Mesothelial cell of epicardium (in vitro differentiated cells): ENCODE results near the gene CHST12. TPM values are rescaled to one million over a fixed set of nuclear protein-coding genes. Genes with fewer than 3 reads are reported as not detected.

Experiments
- DNase-seq, 2 experiments: peaks; one replicate each; pipeline ENCODE4 v3.0.0; 2021; ENCODE audit warnings: low spot score in 2 of 2; ENCODE audit not compliant: unreplicated experiment in 2 of 2
- H3K27ac Mint-ChIP-seq: 2 replicates; pipeline ENCODE4 v1.8.0; 2021; ENCODE audit warnings: mixed read lengths
- H3K27me3 Mint-ChIP-seq: 2 replicates; pipeline ENCODE4 v1.8.0; 2021; ENCODE audit warnings: low read depth, mixed read lengths
- H3K36me3 Mint-ChIP-seq: 2 replicates; pipeline ENCODE4 v1.8.0; 2021; ENCODE audit warnings: mixed read lengths
- H3K4me1 Mint-ChIP-seq: 2 replicates; pipeline ENCODE4 v1.8.0; 2021; ENCODE audit warnings: mixed read lengths
- H3K4me3 Mint-ChIP-seq: 2 replicates; pipeline ENCODE4 v1.8.0; 2021; ENCODE audit warnings: mild to moderate bottlenecking, moderate library complexity, mixed read lengths
- H3K9me3 Mint-ChIP-seq: 2 replicates; pipeline ENCODE4 v1.8.0; 2021; ENCODE audit warnings: mixed read lengths
- total RNA-seq: library from RNA; stranded (reverse); gene quantifications from 3 replicates; pipeline ENCODE4 v1.2.1, GENCODE V29; 2021
- TF ChIP-seq, protein P1 (sequence below): fragments of 200-600 bp; sonication (generic); IDR thresholded peaks from one replicate; pipeline ENCODE4 v1.5.0; 2021; ENCODE audit warnings: antibody characterized with exemption; ENCODE audit not compliant: unreplicated experiment

CHST12 gene
- total RNA-seq, 1 donor from 2014 or later = 20.4 TPM

DNA sequence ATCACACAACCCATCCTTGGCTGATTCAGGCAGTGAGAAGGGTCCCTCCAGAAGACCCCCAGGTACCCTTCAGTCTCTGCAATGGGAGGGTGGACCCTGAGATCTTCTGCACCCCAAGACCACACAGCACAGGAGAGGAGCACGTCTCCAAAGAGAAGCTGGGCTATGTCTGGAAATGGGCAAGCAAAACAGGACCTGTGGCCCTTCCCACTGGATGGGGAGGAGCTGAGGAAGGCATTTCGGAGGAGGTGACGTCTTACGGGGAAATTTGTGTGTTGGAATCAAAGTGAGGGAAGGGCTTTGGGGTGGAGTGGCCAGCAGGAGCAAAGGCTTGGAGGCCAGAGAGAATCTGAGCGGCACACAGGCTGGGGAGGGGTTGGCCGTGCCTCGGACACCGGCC, 56.3 kb downstream of the CHST12 start:
- Mint-ChIP-seq H3K27ac (no peak overlapping the region), H3K4me3 (no peak overlapping the region), H3K4me1 (no peaks in the 10 kb centered on the region), H3K36me3 (peaks cover 2% of the 10 kb centered on the region), H3K9me3 (peaks cover 11% of the 10 kb centered on the region), H3K27me3 (no peaks in the 10 kb centered on the region)
- TF ChIP-seq, protein P1, sequence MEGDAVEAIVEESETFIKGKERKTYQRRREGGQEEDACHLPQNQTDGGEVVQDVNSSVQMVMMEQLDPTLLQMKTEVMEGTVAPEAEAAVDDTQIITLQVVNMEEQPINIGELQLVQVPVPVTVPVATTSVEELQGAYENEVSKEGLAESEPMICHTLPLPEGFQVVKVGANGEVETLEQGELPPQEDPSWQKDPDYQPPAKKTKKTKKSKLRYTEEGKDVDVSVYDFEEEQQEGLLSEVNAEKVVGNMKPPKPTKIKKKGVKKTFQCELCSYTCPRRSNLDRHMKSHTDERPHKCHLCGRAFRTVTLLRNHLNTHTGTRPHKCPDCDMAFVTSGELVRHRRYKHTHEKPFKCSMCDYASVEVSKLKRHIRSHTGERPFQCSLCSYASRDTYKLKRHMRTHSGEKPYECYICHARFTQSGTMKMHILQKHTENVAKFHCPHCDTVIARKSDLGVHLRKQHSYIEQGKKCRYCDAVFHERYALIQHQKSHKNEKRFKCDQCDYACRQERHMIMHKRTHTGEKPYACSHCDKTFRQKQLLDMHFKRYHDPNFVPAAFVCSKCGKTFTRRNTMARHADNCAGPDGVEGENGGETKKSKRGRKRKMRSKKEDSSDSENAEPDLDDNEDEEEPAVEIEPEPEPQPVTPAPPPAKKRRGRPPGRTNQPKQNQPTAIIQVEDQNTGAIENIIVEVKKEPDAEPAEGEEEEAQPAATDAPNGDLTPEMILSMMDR = no peak
- no peak for DNase-seq

DNA sequence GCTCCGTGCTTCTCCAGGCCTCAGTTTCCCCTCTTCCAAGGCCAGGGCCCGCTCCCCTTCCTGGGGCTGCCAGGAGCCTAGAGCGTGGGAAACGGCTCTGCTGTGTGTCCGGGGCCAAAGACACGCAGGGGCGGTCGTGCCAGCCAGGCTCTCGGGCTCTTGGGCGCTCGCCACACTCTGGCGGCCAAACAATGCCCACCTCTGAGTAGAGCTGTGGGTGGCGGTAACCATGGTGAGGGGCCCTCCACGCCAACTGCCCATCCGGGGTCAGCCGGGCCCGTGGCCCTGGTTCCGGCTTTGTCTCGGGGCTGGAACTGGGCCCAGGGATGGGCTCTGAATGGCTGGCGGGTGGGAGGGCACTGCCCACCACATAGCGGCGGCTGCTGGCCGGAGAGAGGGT, 56.8 kb downstream of the CHST12 start:
- Mint-ChIP-seq H3K36me3 (peaks cover under 1% of the 10 kb centered on the region), H3K27me3 (no peaks in the 10 kb centered on the region), H3K4me1 (no peaks in the 10 kb centered on the region), H3K4me3 (no peak overlapping the region), H3K27ac (no peak overlapping the region), H3K9me3 (peaks cover 9% of the 10 kb centered on the region)
- no peak for DNase-seq
- TF ChIP-seq, protein P1 = no peak

DNA sequence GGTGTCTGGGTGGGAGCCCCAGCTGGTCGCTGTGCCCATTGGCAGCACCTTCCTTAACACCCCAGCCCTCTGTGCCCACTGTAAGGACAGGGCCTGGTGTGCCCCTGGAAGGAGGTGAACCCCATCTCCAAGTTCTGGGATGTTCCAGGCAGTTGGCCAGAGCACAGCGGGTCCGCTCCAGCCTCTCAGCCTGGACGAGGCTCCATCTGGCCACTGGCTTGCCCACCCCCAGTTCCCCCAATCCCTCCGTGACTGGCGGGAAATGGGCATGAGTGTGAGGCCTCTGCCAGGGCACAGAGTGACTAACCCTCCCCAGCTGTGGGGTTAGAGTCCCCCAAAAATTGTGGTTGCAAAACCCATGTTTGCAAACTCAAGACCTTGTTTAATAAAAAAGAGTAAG, 57.2 kb downstream of the CHST12 start:
- TF ChIP-seq, protein P1 = no peak
- Mint-ChIP-seq H3K4me3 (no peak overlapping the region), H3K27me3 (no peaks in the 10 kb centered on the region), H3K36me3 (no peaks in the 10 kb centered on the region), H3K27ac (no peak overlapping the region), H3K4me1 (no peaks in the 10 kb centered on the region), H3K9me3 (peaks cover 8% of the 10 kb centered on the region)
- no peak for DNase-seq

DNA sequence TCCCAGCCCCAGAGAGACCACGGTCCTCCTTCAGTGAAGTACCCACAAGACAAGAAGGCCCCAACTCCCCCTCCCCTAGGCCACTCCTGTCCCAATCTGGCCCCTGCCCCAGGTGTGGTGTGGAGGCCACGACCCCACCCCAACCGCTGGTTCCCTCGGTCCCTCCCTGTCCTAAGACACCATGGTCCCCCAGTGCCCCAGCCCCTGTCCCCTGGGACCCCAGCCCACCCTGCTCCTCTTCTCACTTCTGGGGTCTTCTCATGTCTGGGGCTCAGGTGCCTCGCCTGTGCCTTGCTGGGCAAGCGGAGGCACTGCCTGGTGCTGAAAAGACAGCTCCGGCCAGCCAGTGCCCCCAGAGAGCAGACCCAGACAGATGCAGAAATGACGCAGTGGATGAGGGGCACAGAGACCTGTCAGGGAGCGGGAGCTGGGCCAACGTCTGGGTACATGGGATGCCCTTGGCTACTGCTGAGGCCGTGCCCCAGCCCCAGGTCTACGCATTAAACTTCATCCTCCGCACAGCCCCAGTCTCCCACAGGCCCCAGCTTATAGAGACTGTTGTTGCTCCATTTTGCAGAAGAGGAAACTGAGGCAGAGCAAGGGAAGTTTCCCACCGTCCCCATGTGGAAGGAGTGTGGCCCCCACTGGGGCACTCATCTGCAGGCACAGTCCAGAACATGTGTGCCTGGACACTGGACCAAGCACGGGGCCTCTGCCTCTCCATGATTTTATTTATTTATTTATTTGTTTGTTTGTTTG, 58.0 kb downstream of the CHST12 start:
- Mint-ChIP-seq H3K9me3 (peaks cover 4% of the 10 kb centered on the region), H3K27ac (no peak overlapping the region), H3K4me1 (no peaks in the 10 kb centered on the region), H3K27me3 (no peaks in the 10 kb centered on the region), H3K4me3 (no peak overlapping the region), H3K36me3 (no peaks in the 10 kb centered on the region)
- no peak for DNase-seq
- TF ChIP-seq, protein P1 = no peak

DNA sequence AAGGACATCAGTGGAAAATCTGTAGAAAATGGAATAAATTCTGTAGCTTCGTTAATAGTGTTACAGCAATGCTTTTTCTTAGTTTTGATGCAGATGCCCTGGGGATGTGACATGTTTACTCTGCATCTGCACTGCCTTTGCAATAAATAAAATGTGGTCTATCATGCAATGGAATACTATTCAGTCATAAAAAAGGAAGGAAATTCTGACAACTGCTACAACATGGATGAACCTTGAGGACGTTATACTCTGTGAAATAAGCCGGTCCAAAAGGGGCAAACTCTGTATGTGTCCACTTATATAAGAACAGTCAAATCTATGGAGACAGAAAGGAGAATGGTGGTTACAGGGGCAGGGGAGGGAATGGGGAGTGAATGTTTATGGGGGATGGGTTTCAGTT, 59.3 kb downstream of the CHST12 start:
- no peaks in the 10 kb centered on the region for H3K27me3 Mint-ChIP-seq
- H3K9me3 Mint-ChIP-seq = peaks cover 4% of the 10 kb centered on the region
- no peaks in the 10 kb centered on the region for H3K4me1 Mint-ChIP-seq
- no peak for DNase-seq
- TF ChIP-seq, protein P1 = no peak
- H3K27ac Mint-ChIP-seq = no peak overlapping the region
- no peaks in the 10 kb centered on the region for H3K36me3 Mint-ChIP-seq
- H3K4me3 Mint-ChIP-seq = no peak overlapping the region

DNA sequence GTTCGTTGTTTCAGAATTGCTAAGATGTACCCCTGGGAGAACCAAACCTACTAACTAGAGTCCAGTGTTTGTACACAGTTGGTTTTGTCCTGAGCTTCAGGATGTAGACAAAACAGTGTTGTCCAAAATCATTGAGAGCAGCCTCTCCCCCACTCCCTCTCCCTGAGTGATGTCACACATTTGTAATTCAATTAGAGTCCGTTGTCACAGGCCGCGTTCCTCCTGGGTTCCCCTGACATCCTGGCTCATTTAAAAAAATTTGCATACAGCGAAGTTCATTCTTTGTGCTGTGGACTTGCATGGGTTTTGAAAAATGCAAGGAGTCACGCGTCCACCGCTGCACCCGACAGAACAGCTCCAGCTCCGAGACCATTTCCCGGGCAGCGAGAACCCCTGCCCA, 62.5 kb downstream of the CHST12 start:
- H3K27me3 Mint-ChIP-seq = peaks cover 2% of the 10 kb centered on the region
- peaks cover 4% of the 10 kb centered on the region for H3K9me3 Mint-ChIP-seq
- H3K4me3 Mint-ChIP-seq = no peak overlapping the region
- H3K27ac Mint-ChIP-seq = no peak overlapping the region
- TF ChIP-seq, protein P1 = no peak
- no peaks in the 10 kb centered on the region for H3K36me3 Mint-ChIP-seq
- no peaks in the 10 kb centered on the region for H3K4me1 Mint-ChIP-seq
- no peak for DNase-seq
